Measurements from ENCODE around the gene PTMA.
A peak's percentile ranks its signal among the peaks of the same experiment; 100 is the strongest.
"Not testable (repeated sequence)": the region's sequence is repeated elsewhere in the genome, so short reads cannot be mapped to it uniquely, and the experiment has no call there.

PTMA gene

GRCh38 chr2:231701456-231702373 is 6.6 kb upstream of the PTMA start:
- peak; percentile 78 for DNase-seq

- no peak for DNase-seq
Observed at GRCh38 chr2:231704017-231704416, 4.3 kb upstream of the PTMA start.

DNA sequence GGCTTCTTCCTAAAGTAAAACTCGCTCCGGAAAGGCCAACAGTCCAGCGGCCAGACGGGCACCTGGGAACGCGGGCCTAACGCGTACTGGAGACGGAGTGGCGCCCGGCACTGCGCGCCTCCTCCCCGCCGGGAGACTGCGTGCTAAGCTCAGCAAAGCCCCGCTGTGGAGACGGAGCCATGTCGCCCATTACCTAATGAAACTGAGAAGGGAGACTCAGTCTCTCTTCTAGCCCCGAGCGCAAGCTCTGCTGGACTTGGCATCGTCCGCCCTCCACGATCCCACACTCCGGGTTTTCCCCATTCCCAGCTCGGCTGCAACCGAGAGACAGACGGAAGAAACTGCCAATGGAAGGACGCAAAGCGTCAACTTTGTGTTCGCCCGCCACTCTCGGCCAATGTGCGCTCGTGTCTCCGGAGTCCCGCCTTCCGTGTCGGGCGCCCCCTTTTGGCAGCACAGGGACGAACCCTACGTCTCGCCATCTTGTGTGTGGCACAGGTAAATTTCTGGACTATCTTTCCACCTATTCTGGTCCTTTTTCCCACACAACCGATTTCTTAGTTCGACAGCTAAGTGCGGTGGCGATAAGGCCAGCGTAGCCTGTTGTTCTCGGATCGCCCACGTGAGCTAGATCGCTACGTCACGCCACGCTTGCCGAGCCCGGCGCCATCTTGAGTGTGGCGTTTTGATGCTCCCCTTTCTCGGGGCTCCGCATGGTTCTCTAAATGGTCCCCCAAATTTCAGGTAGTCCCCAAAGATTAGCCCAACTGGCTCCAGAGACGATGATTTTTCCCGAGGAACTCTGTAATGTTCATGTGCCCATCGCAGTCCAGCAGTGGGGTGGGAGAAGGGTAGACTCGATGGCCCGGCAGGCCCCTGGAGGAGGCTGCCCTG is 1.3 kb upstream of the PTMA start:
- peak; percentile 98 for DNase-seq

GRCh38 chr2:231707625-231707926 is 749 bp upstream of the PTMA start:
- DNase-seq, result no peak

- DNase-seq, result no peak
Observed at GRCh38 chr2:231708773-231709635, 679 bp downstream of the PTMA start.

GRCh38 chr2:231709636-231709980 is 1.3 kb downstream of the PTMA start:
- no peak for DNase-seq

DNA sequence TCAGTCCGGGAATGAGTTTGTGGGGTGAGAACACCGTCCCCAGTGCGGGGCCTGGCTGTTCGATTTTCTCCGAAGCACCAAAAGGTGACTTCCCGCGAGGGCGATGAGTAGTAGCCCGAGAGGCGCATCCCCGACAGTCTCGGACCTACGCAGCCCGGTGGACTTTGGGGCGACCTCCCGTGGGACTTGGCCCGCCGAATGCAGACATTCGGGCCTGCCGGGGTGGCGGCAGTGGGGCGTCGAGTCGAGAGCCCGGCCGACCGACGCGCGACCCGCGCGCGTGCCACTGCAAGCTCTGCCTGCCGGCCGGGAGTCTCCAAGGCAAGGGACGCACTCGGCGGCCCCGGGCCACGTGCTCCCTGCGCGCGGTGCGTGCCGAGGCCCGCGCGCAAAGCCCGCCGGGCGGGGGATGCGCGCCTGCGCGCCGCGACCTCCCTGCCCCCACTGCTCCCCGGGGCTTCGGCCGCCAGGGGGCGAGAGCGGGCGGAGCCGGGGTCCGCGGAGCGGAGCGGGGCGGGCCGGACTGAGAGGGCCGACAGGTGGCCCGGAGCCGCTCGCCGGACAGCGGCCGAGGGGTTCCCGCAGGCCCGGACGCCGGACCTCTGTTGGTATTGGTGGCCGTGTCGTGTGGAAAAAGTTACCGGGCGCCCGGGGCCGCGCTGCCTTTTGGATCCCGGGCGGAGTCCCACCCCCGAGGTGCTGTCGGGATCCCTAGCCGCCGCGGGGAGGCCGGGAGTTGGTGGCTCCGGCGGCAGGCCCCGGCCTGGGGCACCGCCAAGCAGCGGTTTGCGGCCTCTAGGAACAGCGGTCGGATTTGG is 1.9 kb downstream of the PTMA start:
- peak; percentile 52 for DNase-seq

- DNase-seq, result no peak
Observed at GRCh38 chr2:231710799-231711676, 2.7 kb downstream of the PTMA start.

DNA sequence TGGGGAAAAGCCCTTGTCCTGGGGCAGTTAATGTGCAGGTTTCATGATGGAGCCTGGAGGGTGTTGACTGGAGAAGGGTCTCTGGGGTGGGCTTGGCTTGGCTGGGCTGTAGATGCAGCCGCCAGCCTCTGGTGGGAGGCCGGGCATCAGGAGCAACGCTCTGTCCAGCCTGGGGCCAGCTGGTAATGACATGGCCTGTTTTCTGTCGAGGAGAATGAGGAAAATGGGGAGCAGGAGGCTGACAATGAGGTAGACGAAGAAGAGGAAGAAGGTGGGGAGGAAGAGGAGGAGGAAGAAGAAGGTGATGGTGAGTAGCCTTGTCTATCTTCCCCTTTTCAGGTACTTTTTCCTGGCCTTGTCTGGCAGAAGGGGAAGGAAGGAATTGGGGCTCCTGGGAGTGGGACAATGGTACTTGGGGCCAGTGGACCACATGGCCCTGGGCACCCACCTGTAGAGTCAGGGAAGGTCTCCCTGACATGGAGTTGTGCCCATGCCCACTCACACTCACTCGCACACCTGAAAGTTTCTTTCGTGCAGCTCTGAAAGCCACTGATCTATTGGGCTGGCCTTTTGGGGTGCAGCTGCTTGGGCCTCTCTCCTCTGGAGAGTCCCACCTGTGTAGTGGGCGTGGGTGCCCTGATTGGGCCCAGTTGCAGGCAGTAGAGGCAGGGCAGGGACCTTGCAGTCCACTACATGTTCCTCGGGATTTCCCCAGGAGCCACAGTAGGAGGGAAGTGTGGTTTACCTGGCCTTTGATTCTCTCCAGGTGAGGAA is 3.5 kb downstream of the PTMA start:
- DNase-seq, result no peak

- DNase-seq, result not testable (repeated sequence)
Observed at GRCh38 chr2:231712451-231713021, 4.2 kb downstream of the PTMA start.

DNA sequence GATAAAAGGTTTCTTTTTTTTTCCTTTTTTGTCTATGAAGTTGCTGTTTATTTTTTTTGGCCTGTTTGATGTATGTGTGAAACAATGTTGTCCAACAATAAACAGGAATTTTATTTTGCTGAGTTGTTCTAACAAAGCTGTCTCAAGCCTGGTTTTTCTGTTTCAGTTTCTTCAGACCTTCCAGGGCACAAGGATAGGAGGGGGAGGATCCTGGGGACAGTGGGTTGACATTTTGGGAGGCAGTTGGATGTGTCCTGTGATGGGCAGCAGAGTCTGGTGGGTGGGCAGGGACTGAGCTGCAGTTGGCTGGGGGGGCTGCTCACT is 5.0 kb downstream of the PTMA start:
- DNase-seq, result not testable (repeated sequence)

DNA sequence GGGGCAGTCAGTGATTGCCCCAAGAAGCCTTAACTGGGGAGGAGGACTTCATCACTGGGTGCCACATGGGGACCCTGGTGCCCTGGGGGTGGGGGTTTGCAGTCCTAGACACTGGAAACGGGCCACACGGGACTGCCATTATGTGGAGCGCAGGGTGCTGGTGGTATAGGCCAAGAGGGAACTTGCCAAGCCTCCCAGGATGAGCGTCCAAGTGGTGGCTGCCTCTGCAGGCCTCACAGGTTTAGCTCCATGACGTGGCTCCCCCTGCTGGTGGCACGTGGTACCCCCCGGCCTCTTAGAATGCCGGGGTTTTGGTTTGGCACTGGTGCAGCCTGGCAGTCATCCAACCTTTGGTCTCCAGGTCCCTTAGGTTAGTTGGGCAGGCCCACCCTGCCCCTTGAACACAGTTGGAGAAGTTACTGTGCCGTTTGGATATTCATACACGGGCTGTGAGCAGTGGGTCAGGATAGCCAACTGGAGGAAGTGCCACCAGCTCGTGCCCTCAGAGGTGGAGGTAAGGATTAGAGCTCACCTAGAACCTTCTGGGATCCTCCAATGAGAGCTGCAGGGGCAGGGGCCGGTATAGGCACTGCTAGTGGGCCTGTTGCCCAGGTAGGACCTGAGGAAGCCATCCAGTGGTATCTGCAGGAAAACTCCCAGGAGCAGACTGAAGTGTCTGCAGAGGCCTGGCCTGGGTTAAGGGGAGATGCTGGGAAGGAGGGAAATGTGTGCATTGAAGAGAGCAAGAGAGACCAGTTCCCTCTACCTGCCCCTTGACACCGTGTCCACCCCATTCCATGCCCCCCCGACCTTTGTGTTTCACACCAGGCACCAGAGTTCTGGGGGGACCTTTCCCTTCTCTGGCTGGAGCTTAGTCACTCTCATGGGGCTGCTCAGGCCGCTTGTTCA is 5.7 kb downstream of the PTMA start:
- DNase-seq, result peak; percentile 87

DNA sequence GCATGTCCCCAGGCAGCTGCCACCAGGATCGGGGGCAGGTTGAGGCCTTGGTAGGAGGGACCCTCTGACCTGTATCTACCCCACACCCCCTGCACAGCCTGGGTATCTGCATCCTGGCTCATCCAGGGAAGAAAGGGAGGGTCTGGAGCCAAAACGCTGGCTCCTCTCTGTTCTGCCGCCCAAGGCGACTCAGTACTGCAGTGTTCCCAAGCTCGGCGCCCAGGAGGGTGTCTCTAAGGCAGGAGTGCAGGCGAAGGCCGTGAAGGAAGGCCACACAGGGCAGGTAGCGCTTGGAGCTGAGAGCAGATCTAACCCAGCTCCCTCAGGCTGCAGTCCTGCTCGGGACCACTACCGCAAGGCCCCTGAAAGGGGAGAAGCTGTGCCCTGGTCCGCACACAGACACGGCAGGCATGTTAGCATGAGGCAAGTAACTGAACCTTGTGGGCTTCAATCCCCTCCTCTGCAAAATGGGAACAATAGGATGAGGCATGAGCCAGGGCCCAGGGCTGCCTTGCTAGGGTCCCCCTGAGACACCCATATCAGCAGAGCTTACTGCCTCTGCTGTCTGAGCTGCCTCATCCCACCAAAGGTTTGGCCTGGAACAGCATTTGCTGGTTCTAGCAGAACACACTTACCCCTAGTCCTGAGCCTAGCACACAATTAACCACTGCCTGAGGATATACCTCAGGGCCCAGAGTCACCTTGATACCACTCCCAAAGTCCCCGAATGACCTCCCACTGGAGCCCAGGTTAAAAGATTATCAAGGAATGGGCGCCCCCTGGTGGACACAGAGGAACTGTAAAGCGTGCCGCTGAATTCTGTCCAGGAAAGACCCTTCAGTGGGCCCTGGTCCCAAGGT is 6.5 kb downstream of the PTMA start:
- DNase-seq, result peak; percentile 80

- DNase-seq, result no peak
Observed at GRCh38 chr2:231715499-231715837, 7.1 kb downstream of the PTMA start.

- DNase-seq, result no peak
Observed at GRCh38 chr2:231715988-231716616, 7.8 kb downstream of the PTMA start.

DNA sequence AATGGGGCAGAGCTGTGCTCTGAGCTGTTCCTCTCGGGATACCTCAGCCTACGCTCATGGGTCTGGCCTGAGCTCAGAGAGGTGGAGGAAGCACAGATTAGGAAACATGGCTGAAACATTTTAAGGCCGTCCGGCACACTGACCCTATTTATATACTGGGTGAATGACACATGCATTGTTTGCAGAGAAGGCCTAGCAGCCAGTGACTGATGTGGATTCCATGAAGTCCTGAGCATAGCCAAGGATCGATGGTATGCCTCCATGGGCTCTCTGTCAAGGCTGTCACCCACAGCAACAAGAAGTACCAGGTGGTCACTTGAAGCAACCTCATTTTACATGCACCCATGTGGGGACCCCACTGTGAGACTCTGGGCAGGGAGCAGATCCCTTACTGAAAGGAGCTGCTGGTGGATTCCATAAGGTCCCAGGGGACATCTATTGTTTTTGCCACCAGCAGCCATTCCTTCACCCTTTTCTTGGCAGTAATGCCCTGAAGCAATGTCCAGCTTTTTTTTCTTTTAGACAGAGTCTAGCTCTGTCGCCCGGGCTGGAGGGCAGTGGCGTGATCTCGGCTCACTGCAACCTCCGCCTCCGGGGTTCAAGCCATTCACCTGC is 8.4 kb downstream of the PTMA start:
- no peak for DNase-seq
